ENCODE data around the gene CACNG5.

CACNG5 gene

GRCh38 chr17:66834919-66835454 is at the start of gene CACNG5:
TSS of gene CACNG5 (plus strand) at chr17:66835117. CDS start at chr17:66877333, 42,216 bp downstream.
- DNase-seq = no peak

GRCh38 chr17:66786107-66786506 is 48.8 kb upstream of the CACNG5 start:
- DNase-seq = no peak

GRCh38 chr17:66787914-66788313 is 47.0 kb upstream of the CACNG5 start:
- no peak for DNase-seq

GRCh38 chr17:66789093-66789492 is 45.8 kb upstream of the CACNG5 start:
- DNase-seq = no peak

- DNase-seq = no peak
Measured at GRCh38 chr17:66789961-66790437, 44.9 kb upstream of the CACNG5 start.

GRCh38 chr17:66790501-66791061 is 44.3 kb upstream of the CACNG5 start:
- no peak for DNase-seq

GRCh38 chr17:66791347-66791746 is 43.6 kb upstream of the CACNG5 start:
- peak; percentile 29 for DNase-seq

- DNase-seq = no peak
Measured at GRCh38 chr17:66793814-66794213, 41.1 kb upstream of the CACNG5 start.

GRCh38 chr17:66795486-66795885 is 39.4 kb upstream of the CACNG5 start:
- DNase-seq = no peak

- peak; percentile 26 for DNase-seq
Measured at GRCh38 chr17:66799849-66800537, 34.9 kb upstream of the CACNG5 start.

- no peak for DNase-seq
Measured at GRCh38 chr17:66803474-66803951, 31.4 kb upstream of the CACNG5 start.

- DNase-seq = no peak
Measured at GRCh38 chr17:66805567-66805966, 29.4 kb upstream of the CACNG5 start.

GRCh38 chr17:66807182-66807581 is 27.7 kb upstream of the CACNG5 start:
- no peak for DNase-seq

- DNase-seq = no peak
Measured at GRCh38 chr17:66809408-66809807, 25.5 kb upstream of the CACNG5 start.

GRCh38 chr17:66810951-66811682 is 23.8 kb upstream of the CACNG5 start:
- DNase-seq = no peak

GRCh38 chr17:66811683-66812054 is 23.2 kb upstream of the CACNG5 start:
- no peak for DNase-seq

GRCh38 chr17:66812571-66812970 is 22.3 kb upstream of the CACNG5 start:
- no peak for DNase-seq

GRCh38 chr17:66813296-66813695 is 21.6 kb upstream of the CACNG5 start:
- no peak for DNase-seq

- no peak for DNase-seq
Measured at GRCh38 chr17:66814026-66814425, 20.9 kb upstream of the CACNG5 start.

GRCh38 chr17:66814570-66814969 is 20.3 kb upstream of the CACNG5 start:
- no peak for DNase-seq

GRCh38 chr17:66817750-66818149 is 17.2 kb upstream of the CACNG5 start:
- no peak for DNase-seq

- DNase-seq = no peak
Measured at GRCh38 chr17:66819466-66819865, 15.5 kb upstream of the CACNG5 start.

- DNase-seq = no peak
Measured at GRCh38 chr17:66822009-66822408, 12.9 kb upstream of the CACNG5 start.

- no peak for DNase-seq
Measured at GRCh38 chr17:66826856-66827255, 8.1 kb upstream of the CACNG5 start.
